HG03135 (cell line): ENCODE measurements around the gene CNIH1.
"Not testable (repeated sequence)": the region's sequence is repeated elsewhere in the genome, so short reads cannot be mapped to it uniquely, and the experiment has no call there.

Source experiments
- ATAC-seq: cut with Tn5 transposase; IDR thresholded peaks from one replicate; pipeline ENCODE4 v1.9.1; 2021; ENCODE audit warnings: mild to moderate bottlenecking, moderate library complexity; ENCODE audit not compliant: unreplicated experiment

Gene CNIH1

DNA sequence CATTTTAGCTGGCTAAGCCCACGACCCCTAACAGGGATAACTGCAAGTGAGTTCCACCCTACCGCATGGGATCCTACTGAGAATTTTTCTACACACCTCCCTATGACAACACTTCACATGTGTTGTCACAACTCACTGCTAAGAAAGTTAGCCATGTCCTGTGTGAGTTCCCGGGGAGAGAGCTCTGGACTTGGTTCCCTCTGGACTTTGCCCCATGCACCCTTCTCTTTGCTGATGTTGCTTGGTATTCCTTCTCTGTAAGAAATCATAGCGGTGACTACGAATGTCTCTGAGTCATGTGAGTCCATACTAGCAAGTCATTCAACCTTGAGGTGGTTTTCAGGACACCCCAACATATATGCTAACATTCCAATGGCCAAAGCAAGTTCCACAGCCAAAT, 53.8 kb downstream of the CNIH1 start:
- no peak for ATAC-seq

DNA sequence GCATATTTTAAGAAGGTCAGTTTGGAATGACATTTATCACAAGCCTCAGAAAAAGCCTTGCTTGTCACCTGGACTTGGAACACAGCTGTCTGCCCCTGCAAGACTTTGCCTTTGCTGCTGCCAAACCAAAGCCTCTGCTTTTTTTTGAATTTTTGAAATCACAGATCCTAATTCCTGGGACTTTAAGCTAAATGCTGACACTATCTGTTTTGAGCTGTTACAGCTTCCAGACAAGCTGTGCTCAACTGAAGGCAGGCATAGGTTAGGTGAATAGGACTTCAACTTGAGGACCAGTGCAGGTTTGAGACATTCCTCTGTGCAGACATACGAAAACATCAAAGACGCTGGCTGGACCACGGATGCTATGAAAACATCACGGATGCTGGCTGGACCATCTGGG, 55.6 kb downstream of the CNIH1 start:
- no peak for ATAC-seq

GRCh38 chr14:54383835-54384234, 57.3 kb downstream of the CNIH1 start:
- ATAC-seq = no peak

- no peak for ATAC-seq
Measured at GRCh38 chr14:54381821-54382220, 59.4 kb downstream of the CNIH1 start.

DNA sequence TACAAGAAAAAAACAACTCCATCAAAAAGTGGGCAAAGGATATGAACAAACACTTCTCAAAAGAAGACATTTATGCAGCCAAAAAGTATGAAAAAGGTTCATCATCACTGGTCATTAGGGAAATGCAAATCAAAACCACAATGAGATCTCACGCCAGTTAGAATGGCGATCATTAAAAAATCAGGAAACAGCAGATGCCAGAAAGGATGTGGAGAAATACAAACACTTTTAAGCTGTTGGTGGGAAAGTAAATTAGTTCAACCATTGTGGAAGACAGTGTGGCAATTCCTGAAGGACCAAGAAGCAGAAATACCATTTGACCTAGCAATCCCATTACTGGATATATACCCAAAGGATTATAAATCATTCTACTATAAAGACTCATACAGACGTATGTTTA, 60.6 kb downstream of the CNIH1 start:
- not testable (repeated sequence) for ATAC-seq

DNA sequence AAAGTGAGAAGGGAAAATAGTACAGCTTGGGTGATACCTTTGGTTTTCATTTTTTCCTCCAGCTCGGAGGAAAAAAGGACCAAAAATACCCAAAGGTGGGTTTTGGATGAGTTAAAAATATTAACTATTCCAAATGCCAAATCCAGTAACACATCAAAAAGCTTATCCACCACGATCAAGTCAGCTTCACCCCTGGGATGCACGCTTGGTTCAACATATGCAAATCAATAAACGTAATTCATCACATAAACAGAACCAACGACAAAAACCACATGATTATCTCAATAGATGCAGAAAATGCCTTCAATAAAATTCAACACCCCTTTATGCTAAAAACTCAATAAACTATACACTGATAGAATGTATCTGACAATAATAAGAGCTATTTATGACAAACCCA, 62.3 kb downstream of the CNIH1 start:
- ATAC-seq = not testable (repeated sequence)

DNA sequence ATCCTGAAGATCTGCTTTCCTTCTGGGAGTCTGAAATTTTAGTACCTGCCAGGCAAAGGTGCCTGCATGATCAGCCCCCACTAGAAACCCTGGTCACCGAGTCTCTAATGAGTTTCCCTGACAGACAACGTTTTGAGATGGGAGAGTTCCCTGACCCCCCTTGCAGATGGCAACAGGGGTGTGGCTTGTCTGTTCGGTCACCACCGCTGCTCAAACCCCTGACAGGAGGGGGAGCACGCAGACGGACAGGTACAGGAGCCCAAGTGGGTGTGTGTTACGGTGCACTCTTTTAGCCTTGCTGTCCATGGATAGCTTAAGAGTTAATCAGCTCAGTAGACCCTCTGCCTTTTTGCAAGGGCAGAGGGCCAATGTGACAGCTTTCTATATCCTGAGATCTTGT, 63.7 kb downstream of the CNIH1 start:
- no peak for ATAC-seq

DNA sequence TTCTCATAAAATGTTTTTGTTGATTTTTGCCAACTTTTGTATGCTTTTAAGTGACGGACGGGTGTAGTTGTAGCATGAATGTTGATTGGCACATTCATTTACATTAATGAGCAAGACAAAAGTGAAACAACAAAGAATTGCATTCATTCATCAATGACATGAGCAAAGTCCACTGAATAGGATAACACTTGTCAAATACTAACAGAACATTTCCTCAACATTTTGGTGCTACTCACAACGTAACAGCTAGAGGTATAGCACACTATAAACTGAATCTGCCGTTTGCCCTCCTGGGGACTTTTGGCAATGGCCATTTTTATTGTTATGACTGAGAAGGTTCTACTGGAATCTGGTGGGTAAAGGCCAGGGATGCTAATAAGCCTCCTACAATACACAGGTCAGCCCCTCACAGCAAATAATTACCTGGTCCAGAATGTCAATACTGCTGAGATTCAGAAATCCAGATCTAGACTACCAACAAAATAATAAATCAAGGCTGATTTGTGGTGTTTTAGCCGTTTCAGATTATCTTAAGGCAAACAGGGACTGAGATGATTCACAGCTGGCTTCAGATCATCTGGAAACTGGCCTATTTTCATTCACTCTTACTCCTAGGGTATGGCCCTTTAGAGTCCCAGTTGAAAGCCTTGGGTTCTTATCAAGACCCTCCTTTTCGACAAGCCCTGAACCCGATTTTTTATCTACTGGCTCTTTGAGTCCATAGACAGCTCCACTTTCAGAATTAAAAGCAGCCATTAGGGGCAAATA, 66.9 kb downstream of the CNIH1 start:
- no peak for ATAC-seq
